Thoracic aorta (tissue), 2 donors: ENCODE data around the gene FXYD4. TPM values are rescaled to one million over a fixed set of nuclear protein-coding genes. Genes with fewer than 3 reads are reported as not detected.
"Not testable (repeated sequence)": the region's sequence is repeated elsewhere in the genome, so short reads cannot be mapped to it uniquely, and the experiment has no call there.

Experiments
- ATAC-seq: fragments of 150-250 bp; one replicate; pipeline ENCODE4 v1.8.0; 2017; ENCODE audit warnings: low read depth; ENCODE audit not compliant: insufficient number of reproducible peaks, low FRiP score
- DNase-seq: peaks from one replicate; pipeline ENCODE4 v3.0.0-alpha.2; 2020; ENCODE audit warnings: low spot score
- H3K27ac ChIP-seq, 2 donors: fragments of 200-600 bp; sonication (generic); 1 replicate in 1 of 2; 2 replicates in 1 of 2; pipeline ENCODE4 v1.5.1; 2016; ENCODE audit warnings: mild to moderate bottlenecking in 2 of 2, moderate library complexity in 2 of 2
- H3K27me3 ChIP-seq: fragments of 200-600 bp; sonication (generic); replicated peaks from 2 replicates; pipeline ENCODE4 v1.6.0; 2016; ENCODE audit warnings: mild to moderate bottlenecking; ENCODE audit not compliant: insufficient read depth
- H3K36me3 ChIP-seq: fragments of 200-600 bp; sonication (generic); one replicate; pipeline ENCODE4 v1.5.1; 2016
- H3K4me1 ChIP-seq, 2 donors: fragments of 200-600 bp; sonication (generic); 1 replicate in 1 of 2; 2 replicates in 1 of 2; pipeline versions ENCODE4 v1.5.1 to v1.6.0; 2016; ENCODE audit warnings: low read depth in 2 of 2, mild to moderate bottlenecking in 1 of 2; ENCODE audit not compliant: control insufficient read depth in 1 of 2
- H3K4me3 ChIP-seq: fragments of 200-600 bp; sonication (generic); 2 replicates; pipeline ENCODE4 v1.5.1; 2016; ENCODE audit warnings: mild to moderate bottlenecking
- H3K9me3 ChIP-seq: fragments of 200-600 bp; sonication (generic); 2 replicates; pipeline ENCODE4 v1.5.1; 2016
- total RNA-seq, 2 donors: library from RNA; depleted of rRNA; stranded (reverse); fragments of >200 nt; gene quantifications; one replicate each; pipeline versions ENCODE4 v1.1.0 to v1.2.3, GENCODE V29; 2016
- TF ChIP-seq, protein P1 (sequence below): fragments of 200-600 bp; sonication (generic); IDR thresholded peaks from one replicate; pipeline ENCODE4 v1.5.1; 2019; ENCODE audit warnings: antibody characterized with exemption

The FXYD4 gene
- total RNA-seq, 2 donors from 2014 or later, result not detected

DNA sequence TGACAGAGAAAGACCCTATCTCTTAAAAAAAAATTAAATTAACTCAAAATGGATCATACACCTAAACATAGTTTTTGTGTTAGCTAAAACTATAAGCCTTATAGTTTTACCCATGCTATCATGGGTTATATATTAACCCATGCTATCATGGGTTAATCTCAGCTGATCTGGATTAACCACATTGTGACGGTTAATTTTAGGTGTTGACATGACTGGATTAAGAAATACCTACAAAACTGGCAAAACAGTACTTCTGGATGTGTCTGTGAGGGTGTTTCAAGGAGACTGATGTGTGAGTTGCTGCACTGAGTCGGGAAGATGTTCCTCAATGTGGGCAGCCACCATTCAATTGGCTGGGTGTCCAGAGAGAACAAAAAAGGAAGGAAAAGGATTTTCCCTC, 44.3 kb upstream of the FXYD4 start:
- no peak for DNase-seq
- no peaks in the 10 kb centered on the region for H3K36me3 ChIP-seq
- TF ChIP-seq, protein P1, sequence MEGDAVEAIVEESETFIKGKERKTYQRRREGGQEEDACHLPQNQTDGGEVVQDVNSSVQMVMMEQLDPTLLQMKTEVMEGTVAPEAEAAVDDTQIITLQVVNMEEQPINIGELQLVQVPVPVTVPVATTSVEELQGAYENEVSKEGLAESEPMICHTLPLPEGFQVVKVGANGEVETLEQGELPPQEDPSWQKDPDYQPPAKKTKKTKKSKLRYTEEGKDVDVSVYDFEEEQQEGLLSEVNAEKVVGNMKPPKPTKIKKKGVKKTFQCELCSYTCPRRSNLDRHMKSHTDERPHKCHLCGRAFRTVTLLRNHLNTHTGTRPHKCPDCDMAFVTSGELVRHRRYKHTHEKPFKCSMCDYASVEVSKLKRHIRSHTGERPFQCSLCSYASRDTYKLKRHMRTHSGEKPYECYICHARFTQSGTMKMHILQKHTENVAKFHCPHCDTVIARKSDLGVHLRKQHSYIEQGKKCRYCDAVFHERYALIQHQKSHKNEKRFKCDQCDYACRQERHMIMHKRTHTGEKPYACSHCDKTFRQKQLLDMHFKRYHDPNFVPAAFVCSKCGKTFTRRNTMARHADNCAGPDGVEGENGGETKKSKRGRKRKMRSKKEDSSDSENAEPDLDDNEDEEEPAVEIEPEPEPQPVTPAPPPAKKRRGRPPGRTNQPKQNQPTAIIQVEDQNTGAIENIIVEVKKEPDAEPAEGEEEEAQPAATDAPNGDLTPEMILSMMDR, result no peak
- no peaks in the 10 kb centered on the region for H3K9me3 ChIP-seq
- H3K27ac ChIP-seq, result no peak overlapping the region
- H3K4me1 ChIP-seq, result no peaks in the 10 kb centered on the region
- no peak for ATAC-seq
- H3K27me3 ChIP-seq, result no peaks in the 10 kb centered on the region
- H3K4me3 ChIP-seq, result no peak overlapping the region

DNA sequence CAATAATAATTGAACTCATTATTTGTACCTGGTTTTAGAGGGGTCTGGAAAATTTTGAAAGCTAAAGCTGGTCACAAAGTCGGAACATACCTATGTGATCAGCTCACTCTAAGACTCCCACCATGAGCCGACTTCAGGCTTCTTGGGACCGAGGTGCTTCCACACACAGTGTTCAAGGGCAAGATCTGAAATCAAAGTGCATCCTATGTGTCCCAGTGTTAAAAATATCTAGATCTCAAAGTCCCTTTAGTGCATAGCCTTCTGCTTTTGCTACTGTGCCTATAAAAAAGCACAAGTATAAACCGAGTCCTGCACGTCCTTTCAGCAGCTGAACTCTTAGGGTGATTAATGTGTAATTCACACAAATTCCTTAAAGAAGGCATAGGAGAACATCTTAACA, 43.5 kb upstream of the FXYD4 start:
- no peaks in the 10 kb centered on the region for H3K9me3 ChIP-seq
- no peaks in the 10 kb centered on the region for H3K36me3 ChIP-seq
- no peaks in the 10 kb centered on the region for H3K4me1 ChIP-seq
- DNase-seq, result no peak
- TF ChIP-seq, protein P1, result no peak
- no peak for ATAC-seq
- H3K4me3 ChIP-seq, result no peak overlapping the region
- H3K27ac ChIP-seq, result no peak overlapping the region
- no peaks in the 10 kb centered on the region for H3K27me3 ChIP-seq

DNA sequence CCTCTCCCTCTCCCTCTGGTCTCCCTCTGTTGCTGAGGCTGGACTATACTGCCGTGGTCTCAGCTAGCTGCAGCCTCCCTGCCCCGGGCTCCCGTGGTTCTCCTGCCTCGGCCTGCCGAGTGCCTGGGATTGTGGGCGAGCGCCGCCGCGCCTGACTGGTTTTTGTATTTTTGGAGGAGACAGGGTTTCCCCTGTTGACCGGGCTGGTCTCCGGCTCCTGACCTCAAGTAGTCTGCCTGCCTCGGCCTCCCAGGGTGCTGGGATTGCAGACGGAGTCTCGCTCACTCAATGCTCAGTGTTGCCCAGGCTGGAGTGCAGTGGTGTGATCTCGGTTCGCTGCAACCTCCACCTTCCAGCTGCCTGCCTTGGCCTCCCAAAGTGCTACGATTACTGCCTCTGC, 42.6 kb upstream of the FXYD4 start:
- H3K27me3 ChIP-seq, H3K4me1 ChIP-seq, H3K36me3 ChIP-seq, DNase-seq, H3K4me3 ChIP-seq, ATAC-seq, H3K27ac ChIP-seq, H3K9me3 ChIP-seq: not testable (repeated sequence)

DNA sequence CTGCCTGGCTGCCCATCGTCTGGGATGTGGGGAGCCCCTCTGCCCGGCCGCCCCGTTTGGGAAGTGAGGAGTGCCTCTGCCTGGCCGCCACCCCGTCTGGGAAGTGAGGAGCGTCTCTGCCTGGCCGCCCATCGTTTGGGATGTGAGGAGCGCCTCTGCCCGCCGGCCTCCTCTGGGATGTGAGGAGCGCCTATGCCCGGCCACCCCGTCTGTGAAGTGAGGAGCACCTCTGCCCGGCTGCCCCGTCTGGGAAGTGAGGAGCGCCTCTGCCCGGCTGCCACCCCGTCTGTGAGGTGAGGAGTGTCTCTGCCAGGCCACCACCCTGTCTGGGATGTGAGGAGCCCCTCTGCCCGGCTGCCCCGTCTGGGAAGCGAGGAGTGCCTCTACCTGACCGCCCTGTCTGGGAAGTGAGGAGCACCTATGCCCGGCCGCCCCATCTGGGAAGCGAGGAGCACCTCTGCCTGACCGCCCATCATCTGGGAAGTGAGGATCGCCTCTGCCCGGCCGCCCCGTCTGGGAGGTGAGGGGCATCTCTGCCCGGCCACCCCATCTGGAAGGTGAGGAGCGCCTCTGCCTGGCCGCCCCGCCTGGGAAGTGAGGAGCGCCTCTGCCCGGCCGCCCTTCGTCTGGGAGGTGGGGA, 42.1 kb upstream of the FXYD4 start:
- not testable (repeated sequence) for H3K4me1 ChIP-seq, DNase-seq, H3K36me3 ChIP-seq, ATAC-seq, H3K27me3 ChIP-seq, H3K4me3 ChIP-seq, H3K9me3 ChIP-seq, H3K27ac ChIP-seq

DNA sequence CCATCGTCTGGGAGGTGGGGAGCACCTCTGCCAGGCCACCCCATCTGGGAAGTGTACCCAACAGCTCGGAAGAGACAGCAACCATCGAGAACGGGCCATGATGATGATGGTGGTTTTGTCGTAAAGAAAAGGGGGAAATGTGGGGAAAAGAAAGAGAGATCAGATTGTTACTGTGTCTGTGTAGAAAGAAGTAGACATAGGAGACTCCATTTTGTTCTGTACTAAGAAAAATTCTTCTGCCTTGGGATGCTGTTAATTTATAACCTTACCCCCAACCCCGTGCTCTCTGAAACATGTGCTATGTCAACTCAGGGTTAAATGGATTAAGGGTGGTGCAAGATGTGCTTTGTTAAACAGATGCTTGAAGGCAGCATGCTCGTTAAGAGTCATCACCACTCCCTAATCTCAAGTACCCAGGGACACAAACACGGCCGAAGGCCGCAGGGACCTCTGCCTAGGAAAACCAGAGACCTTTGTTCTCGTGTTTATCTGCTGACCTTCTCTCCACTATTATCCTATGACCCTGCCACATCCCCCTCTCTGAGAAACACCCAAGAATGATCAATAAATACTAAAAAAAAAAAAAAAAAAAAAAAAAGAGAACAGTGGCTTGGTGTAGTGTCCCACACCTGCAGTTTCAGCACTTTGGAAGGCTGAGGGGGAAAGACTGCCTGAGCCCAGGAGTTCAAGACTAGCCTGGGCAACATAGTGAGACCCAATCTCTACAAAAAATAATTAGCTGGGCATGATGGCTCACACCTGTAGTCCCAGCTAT, 41.2 kb upstream of the FXYD4 start:
- not testable (repeated sequence) for H3K9me3 ChIP-seq, H3K36me3 ChIP-seq, H3K4me3 ChIP-seq, H3K27ac ChIP-seq, H3K27me3 ChIP-seq, DNase-seq, ATAC-seq, H3K4me1 ChIP-seq

DNA sequence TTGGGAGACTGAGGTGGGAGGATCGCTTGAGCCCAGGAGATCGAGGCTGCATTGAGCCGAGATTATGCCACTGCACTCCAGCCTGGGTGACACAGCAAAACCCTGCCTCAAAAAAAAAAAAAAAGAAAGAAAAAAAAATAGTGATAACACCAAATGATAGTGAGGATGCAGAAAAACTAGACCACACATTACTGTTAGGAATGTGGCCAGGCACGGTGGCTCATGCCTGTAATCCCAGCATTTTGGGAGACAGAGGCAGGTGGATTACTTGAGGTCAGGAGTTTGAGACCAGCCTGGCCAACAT, 40.7 kb upstream of the FXYD4 start:
- not testable (repeated sequence) for H3K27ac ChIP-seq, DNase-seq, ATAC-seq, H3K36me3 ChIP-seq, H3K4me1 ChIP-seq, H3K4me3 ChIP-seq, H3K27me3 ChIP-seq, H3K9me3 ChIP-seq

DNA sequence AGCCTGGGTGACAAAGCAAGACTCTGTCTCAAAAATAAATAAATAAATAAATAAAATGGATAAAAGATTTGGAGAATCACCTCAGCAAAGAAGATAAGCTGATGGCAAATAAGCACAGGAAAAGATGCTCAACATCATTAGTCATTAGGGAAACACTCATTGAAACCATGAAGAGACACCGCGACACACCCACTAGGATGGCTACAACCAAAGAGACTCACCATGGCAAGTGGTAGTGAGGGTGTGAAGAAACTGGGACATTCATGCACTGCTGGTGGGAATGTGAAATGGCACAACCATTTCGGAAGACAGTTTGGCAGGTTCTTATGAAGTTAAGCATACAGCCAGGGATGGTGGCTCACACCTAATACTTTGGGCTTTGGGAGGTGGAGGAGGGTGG, 37.8 kb upstream of the FXYD4 start:
- Histone ChIP-seq H3K27me3 (no peaks in the 10 kb centered on the region), H3K4me1 (no peaks in the 10 kb centered on the region), H3K27ac (no peak overlapping the region), H3K9me3 (no peaks in the 10 kb centered on the region), H3K4me3 (no peak overlapping the region), H3K36me3 (no peaks in the 10 kb centered on the region)
- DNase-seq (no peak), ATAC-seq (no peak)
- TF ChIP-seq, protein P1, result no peak
